Subcutaneous abdominal adipose tissue (tissue), 5 donors: ENCODE measurements around the gene STAT4.

ENCODE experiments used
- H3K27ac ChIP-seq: one replicate; pipeline ENCODE4 v1.7.0; 2013; ENCODE audit warnings: low read depth, mild to moderate bottlenecking, inconsistent platforms, low read length, moderate library complexity
- H3K27me3 ChIP-seq, 5 donors: one replicate each; pipeline ENCODE4 v1.7.0; 2013; ENCODE audit warnings: low read length in 5 of 5, inconsistent platforms in 1 of 5; ENCODE audit not compliant: control insufficient read depth in 5 of 5, insufficient read depth in 4 of 5
- H3K36me3 ChIP-seq, 5 donors: one replicate each; pipeline ENCODE4 v1.7.0; 2013; ENCODE audit warnings: low read length in 5 of 5; ENCODE audit not compliant: control insufficient read depth in 5 of 5, insufficient read depth in 5 of 5
- H3K4me1 ChIP-seq, 5 donors: one replicate each; pipeline ENCODE4 v1.7.0; 2013; ENCODE audit warnings: low read length in 5 of 5, mild to moderate bottlenecking in 3 of 5, moderate library complexity in 1 of 5; ENCODE audit not compliant: control insufficient read depth in 5 of 5, insufficient read depth in 5 of 5
- H3K4me3 ChIP-seq, 5 donors: one replicate each; pipeline ENCODE4 v1.7.0; 2013; ENCODE audit warnings: low read length in 5 of 5, low read depth in 1 of 5
- H3K9ac ChIP-seq, 5 donors: one replicate each; pipeline ENCODE4 v1.7.0; 2013; ENCODE audit warnings: low read length in 5 of 5, mild to moderate bottlenecking in 4 of 5, moderate library complexity in 3 of 5
- H3K9me3 ChIP-seq, 5 donors: one replicate each; pipeline ENCODE4 v1.7.0; 2013; ENCODE audit warnings: low read length in 5 of 5; ENCODE audit not compliant: control insufficient read depth in 5 of 5
- donor health status: healthy.
- donor health status: healthy.
- donor health status: healthy.
- donor health status: healthy.
- donor health status: healthy.

Gene STAT4

DNA sequence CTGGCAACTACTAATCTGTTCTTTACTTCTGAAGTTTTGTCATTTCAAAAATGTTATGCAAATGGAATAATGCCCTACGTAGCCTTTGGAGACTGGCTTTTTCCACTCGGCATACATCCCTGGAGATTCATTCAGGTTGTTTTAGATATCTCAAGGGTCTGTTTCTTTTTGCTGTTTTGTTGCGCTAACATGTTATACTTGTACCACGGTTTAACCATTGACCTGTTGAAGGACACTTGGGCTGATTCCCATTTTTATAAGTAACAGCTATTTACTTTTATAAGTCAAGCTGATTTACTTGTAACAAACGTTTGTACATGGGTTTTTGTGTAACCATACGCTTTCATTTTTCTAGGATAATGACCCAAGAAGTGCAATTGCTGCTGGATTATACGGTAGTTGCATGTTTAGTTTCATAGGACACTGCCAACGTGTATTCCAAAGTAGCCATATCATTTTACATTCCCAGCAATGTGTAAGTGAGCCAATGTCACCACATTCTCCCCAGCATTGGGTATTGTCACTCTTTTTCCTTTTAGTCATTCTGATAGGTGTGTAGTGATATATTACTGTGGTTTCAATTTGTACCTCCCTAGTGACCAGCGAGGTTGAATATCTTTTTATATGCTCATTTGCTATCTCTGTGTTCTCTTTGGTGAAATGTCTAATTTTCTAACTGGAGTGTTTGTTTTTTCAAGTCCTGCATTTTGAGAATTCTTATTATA lies 36.5 kb upstream of the STAT4 start:
- Histone ChIP-seq H3K36me3 (no peaks in the 10 kb centered on the region), H3K9ac (no peak overlapping the region), H3K27ac (no peak overlapping the region), H3K4me3 (no peak overlapping the region), H3K9me3 (peaks cover 0 to 5% (median 0%) of the 10 kb centered on the region in 5 donors), H3K4me1 (no peaks in the 10 kb centered on the region), H3K27me3 (no peaks in the 10 kb centered on the region)

DNA sequence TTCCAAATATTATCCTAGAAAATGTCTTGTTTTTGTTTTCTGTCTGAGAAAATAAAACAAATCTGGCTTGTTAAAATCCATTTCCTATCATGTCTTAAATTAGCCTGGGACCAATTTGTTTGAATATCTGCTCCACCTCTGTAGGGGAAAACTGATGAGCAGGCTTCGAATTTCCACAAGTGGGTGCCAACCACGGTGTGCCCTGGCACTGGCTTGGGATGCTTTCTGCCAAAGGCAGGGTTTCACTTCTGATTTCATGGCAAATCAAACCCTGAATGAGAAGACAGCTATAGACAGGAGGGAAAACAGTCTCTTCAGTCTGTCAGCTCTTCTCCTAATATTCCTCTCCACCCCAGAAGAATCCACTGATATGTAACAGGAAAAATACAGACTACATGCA lies 33.7 kb upstream of the STAT4 start:
- H3K9me3 ChIP-seq = no peaks in the 10 kb centered on the region

DNA sequence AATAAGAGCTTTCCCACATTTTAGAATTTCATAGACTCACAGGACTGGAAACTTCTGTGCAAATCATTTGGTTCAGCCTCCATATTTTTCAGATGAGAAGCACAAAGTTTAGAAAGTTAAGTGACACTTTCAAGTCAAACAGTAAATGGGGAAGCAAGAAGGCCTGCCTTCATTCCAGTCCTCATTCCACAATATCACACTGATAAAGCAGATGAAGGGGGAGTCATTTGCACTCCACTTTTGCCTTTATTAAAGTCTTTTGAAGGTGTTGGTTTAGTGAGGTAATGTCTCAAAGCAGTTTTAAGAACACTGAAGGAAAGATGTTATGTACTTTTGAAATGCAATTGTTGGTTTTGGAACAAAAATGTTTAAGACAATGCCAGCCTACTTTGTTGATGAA lies 32.7 kb upstream of the STAT4 start:
- Histone ChIP-seq H3K9me3 (no peaks in the 10 kb centered on the region), H3K4me3 (no peak overlapping the region), H3K9ac (no peak overlapping the region), H3K27ac (no peak overlapping the region), H3K36me3 (no peaks in the 10 kb centered on the region), H3K27me3 (no peaks in the 10 kb centered on the region), H3K4me1 (peaks cover 0 to 19% (median 10%) of the 10 kb centered on the region in 5 donors)

More for the DNA sequence above, 33.7 kb upstream of the STAT4 start:
- Histone ChIP-seq H3K4me1 (peaks cover 0 to 11% (median 3%) of the 10 kb centered on the region in 5 donors), H3K4me3 (no peak overlapping the region), H3K27me3 (no peaks in the 10 kb centered on the region), H3K27ac (no peak overlapping the region), H3K36me3 (no peaks in the 10 kb centered on the region), H3K9ac (no peak overlapping the region)

DNA sequence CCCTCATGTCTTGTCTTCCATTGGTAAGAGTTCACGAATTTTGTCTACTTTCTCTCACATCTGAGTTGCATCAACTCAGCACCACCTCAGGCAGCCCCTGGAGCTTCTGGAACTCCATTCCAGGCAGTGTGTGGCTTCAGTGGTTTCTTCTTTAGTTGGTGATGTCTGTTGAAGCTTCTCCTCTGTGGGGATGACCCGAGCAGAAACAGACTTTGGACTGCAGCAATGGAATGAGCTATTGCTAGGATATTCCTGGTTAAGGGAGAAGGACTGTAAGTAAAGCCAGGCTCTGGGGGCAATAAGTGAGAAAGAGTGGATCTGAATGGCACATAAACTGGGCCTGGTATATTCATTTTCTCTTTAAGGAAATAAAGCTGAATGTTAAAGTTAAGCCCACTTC lies 32.3 kb upstream of the STAT4 start:
- H3K27me3 ChIP-seq = no peaks in the 10 kb centered on the region
- H3K36me3 ChIP-seq = no peaks in the 10 kb centered on the region
- no peaks in the 10 kb centered on the region for H3K9me3 ChIP-seq
- no peak overlapping the region for H3K27ac ChIP-seq
- peaks cover 0 to 24% (median 14%) of the 10 kb centered on the region in 5 donors for H3K4me1 ChIP-seq
- no peak overlapping the region for H3K4me3 ChIP-seq
- H3K9ac ChIP-seq = no peak overlapping the region

DNA sequence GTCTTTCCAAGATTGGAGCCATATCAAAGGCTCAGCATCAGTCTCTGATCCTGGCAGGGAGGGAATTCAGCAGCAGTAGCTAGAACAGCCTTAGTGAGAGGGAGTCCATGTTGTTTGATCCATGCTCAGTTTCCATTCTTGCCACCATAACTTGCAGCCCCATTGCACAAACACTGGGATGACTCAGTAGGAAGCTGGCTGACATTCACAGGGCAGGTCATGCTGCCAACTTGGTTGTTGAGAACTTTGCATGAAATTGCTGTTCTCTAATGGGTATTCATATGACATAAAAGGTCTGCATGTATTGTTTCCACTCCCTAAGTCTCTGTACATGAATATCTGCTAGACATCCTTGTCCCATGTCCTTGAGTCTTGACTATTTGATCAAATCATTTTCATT lies 29.9 kb upstream of the STAT4 start:
- H3K9ac ChIP-seq = no peak overlapping the region
- H3K4me3 ChIP-seq = no peak overlapping the region
- H3K27ac ChIP-seq = no peak overlapping the region
- peaks cover 0 to 24% (median 15%) of the 10 kb centered on the region in 5 donors for H3K4me1 ChIP-seq
- H3K9me3 ChIP-seq = no peaks in the 10 kb centered on the region
- H3K36me3 ChIP-seq = no peaks in the 10 kb centered on the region
- no peaks in the 10 kb centered on the region for H3K27me3 ChIP-seq

DNA sequence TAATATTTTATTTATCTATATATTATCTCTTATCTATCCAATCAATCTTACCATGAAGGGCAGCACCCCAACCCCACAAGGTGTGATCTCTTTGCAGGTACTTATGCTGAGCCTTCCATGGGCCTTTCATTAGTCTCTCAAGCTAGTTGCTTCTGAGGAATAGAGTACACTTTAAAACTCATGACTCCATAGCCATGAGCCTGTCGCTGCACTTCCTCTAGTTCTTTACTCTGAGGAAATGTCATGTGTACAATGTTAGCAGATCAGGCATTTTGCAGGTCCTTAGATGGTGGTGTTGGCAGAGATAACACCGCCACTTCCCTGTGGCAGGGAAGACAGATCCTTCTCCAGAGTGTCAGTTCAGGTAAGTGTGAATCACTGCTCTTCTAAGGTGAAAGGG lies 29.5 kb upstream of the STAT4 start:
- H3K4me1 ChIP-seq = peaks cover 0 to 24% (median 15%) of the 10 kb centered on the region in 5 donors
- H3K27ac ChIP-seq = no peak overlapping the region

DNA sequence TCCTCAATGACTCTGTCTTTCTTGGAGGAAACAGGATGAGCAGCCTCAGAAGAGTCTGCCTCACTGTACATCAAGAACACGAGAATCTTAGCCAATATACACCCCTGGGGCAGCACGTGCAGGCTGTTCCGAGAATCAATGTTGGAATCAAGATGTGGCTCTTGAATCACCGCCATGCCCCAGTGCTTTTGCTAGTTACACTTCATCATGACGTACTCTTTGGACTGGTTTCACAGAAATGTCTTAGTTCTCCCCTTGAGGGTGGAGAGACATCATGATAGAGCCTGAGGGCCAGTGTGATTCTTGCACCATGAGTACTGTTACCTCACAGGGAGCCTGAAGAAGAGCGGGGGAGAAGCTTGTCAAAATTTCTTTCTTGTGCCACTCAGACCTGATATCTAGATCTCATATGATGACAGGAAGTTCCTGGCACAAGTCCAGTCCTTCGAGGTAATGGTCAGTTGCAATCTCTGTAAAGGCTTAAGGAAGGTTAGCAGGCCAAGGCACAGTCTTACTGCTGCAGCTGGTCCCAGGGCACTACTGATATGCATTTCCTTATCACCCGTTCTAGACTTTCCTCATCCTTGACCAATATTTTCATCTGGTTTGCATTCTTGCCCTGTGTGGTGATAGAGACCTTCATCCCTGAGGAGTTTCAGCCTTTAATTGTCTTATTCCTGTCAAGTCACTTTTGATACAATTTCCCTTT lies 28.2 kb upstream of the STAT4 start:
- no peak overlapping the region for H3K4me3 ChIP-seq
- no peaks in the 10 kb centered on the region for H3K27me3 ChIP-seq
- peak overlapping the region; percentile 32 for H3K27ac ChIP-seq
- H3K9me3 ChIP-seq = no peaks in the 10 kb centered on the region
- H3K36me3 ChIP-seq = no peaks in the 10 kb centered on the region
- H3K4me1 ChIP-seq = peaks cover 0 to 27% (median 15%) of the 10 kb centered on the region in 5 donors
- H3K9ac ChIP-seq = no peak overlapping the region

More for the DNA sequence above, 29.5 kb upstream of the STAT4 start:
- Histone ChIP-seq H3K36me3 (no peaks in the 10 kb centered on the region), H3K9ac (no peak overlapping the region), H3K9me3 (no peaks in the 10 kb centered on the region), H3K4me3 (no peak overlapping the region), H3K27me3 (no peaks in the 10 kb centered on the region)

DNA sequence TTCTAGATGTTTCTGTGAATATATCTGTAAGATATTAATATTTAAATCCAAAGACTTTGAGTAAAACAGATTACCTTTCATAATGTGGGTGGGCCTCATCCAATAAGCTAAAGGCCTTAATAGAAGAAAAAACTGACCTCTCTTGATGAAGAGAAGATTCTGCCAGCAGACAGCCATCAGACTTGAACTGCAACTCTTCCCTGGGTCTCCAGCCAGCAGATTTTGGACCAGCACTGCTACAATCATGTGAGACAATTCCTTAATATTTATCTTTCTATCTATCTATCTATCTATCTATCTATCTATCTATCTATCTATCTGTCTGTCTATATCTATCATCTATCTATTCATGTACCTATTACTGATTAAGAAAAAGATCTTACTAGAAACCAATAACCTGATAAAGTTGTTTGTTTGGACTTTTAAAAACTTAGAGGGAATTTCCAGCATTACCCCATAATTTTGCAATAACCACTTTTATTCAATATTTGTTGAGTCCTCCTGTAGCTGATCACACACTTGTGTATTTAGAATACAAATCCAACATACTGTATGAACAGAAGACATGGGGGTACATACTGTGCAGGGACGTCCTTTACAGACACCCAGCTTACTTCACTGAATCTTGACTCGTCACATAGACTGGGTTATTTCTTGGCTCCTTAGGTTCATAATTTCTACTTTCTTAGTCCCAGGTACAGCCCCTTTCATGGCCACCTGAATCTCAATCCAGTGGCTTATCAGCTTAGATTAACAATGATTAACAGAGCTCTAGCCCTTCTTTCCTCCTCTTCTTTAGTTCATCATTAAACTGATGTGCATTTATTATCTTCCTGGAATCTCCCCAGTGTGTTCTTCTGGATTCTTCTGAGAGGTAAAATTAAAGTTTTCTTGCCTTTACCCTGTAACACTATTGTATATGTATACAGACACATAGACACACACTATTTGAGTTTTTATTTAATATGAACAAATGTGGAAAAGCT lies 27.2 kb upstream of the STAT4 start:
- Histone ChIP-seq H3K27ac (peak overlapping the region; percentile 32), H3K4me1 (peaks cover 0 to 28% (median 17%) of the 10 kb centered on the region in 5 donors), H3K4me3 (no peak overlapping the region), H3K9me3 (no peaks in the 10 kb centered on the region), H3K27me3 (no peaks in the 10 kb centered on the region), H3K9ac (no peak overlapping the region), H3K36me3 (no peaks in the 10 kb centered on the region)

DNA sequence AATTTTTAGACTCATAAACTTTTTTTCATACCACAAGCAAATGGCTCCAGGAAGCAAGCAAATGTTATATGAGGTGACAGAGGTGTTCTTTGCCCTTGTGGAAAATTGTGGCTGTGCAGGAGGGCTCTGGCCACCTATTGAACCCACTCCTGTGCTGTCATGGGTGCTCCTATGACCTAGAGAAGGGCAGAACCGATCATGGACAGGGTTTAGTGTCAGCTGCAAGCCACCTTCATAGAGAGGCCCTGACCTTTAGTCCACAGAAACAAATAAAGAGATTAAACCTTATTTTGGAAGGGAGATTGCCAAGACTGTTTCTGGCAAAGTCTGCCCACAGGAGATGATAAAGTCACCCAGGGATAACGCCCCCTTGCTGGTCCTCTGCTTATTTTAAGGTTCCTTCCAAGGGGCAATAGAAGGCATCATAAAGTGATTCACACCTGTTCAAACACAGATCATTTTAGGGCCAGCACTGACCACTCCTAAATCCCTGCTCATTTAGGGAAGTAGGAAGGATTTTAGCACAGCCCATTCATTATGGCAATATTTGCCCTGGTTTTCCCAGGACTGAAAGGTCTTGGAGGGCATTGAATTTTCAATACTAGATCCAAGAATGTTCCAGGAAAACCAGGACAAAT lies 26.1 kb upstream of the STAT4 start:
- Histone ChIP-seq H3K36me3 (no peaks in the 10 kb centered on the region), H3K27ac (no peak overlapping the region), H3K4me3 (no peak overlapping the region), H3K9me3 (no peaks in the 10 kb centered on the region), H3K27me3 (no peaks in the 10 kb centered on the region), H3K9ac (no peak overlapping the region), H3K4me1 (peaks cover 0 to 39% (median 29%) of the 10 kb centered on the region in 5 donors)
